Gastroesophageal sphincter (tissue), 3 donors: Measurements from ENCODE around the gene GLB1L2.

Experiments used
- POLR2AphosphoS5 ChIP-seq: sonication (generic); formaldehyde crosslinking; IDR thresholded peaks from one replicate; pipeline ENCODE4 v1.6.1; 2017; ENCODE audit warnings: antibody characterized with exemption
- TF ChIP-seq, protein P1 (sequence below), 4 experiments: fragments of 200-600 bp in 2 of 4; fragments of 450-650 bp in 2 of 4; sonication (generic) in 1 of 4; IDR thresholded peaks; one replicate each; pipeline ENCODE4 v1.5.1; 2017 to 2019; ENCODE audit warnings: antibody characterized with exemption in 4 of 4, mild to moderate bottlenecking in 2 of 4, moderate library complexity in 2 of 4

DNA sequence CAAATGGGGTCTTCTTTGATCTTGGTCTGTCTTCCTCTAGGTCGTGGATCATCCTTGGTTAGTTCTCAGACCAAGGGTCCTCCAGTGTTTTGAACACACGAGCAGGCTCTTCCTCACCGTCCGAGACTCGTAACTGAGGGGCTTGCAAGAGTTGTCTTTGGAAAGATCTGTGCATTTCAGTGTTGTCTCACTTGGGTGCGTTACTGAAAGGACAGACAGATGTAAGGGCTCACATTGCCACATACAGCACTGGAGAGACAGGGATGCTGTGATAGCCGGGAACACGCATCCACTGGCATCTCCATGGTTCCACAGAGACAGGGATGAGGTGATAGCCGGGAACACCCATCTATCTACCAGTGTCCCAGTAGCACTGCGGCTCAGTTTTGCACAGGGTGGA lies 15.7 kb downstream of the GLB1L2 start:
- TF ChIP-seq, protein P1, sequence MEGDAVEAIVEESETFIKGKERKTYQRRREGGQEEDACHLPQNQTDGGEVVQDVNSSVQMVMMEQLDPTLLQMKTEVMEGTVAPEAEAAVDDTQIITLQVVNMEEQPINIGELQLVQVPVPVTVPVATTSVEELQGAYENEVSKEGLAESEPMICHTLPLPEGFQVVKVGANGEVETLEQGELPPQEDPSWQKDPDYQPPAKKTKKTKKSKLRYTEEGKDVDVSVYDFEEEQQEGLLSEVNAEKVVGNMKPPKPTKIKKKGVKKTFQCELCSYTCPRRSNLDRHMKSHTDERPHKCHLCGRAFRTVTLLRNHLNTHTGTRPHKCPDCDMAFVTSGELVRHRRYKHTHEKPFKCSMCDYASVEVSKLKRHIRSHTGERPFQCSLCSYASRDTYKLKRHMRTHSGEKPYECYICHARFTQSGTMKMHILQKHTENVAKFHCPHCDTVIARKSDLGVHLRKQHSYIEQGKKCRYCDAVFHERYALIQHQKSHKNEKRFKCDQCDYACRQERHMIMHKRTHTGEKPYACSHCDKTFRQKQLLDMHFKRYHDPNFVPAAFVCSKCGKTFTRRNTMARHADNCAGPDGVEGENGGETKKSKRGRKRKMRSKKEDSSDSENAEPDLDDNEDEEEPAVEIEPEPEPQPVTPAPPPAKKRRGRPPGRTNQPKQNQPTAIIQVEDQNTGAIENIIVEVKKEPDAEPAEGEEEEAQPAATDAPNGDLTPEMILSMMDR (IDR thresholded peaks at IDR 0.05): no peak
- no peak for TF ChIP-seq POLR2AphosphoS5
